ENCODE data around the gene ZBTB8A.

- TF ChIP-seq CTCF (conservative IDR thresholded peaks at IDR 0.05), result no peak
- no peak for TF ChIP-seq ZFX (IDR thresholded peaks at IDR 0.05)
Measured at GRCh38 chr1:32605711-32606424, 66.6 kb downstream of the ZBTB8A start.

All from C4-2B (cell line).